ENCODE data around the gene MEGF11.

Gene MEGF11

DNA sequence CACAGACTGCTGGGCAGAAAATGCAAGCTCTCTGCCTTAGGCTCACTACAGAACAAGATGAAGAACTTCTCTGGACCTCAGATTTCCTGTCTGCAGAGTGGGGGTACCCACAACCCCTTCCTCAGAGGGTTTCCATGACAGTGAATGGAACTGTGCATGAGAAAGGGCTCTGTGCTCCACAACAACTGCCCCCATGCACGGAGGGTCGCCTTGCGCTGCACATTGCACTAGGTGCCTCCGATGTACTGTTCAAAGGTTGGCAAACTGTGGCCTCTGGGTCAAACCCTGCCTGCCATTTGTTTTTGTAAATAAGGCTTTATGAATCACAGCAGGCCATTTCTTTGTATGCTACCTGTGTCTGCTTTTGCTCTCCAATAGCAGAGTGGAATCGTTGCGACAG is 212.3 kb downstream of the MEGF11 start:
- Histone ChIP-seq H3K9me3 (ENCODE audit: control insufficient read depth in 1 of 2, low read length in 2 of 2) (peaks cover 0 to 2% of the 10 kb centered on the region in 2 donors), H3K36me3 (ENCODE audit: control insufficient read depth in 1 of 2, insufficient read depth in 2 of 2, low read length in 2 of 2) (no peaks in the 10 kb centered on the region), H3K4me3 (ENCODE audit: low read depth in 1 of 2, low read length in 2 of 2) (no peak overlapping the region), H3K27ac (ENCODE audit: low read length) (no peak overlapping the region), H3K4me1 (ENCODE audit: control insufficient read depth in 1 of 2, insufficient read depth in 2 of 2, low read length in 2 of 2) (no peaks in the 10 kb centered on the region), H3K27me3 (ENCODE audit: low read depth, low read length) (no peaks in the 10 kb centered on the region)

DNA sequence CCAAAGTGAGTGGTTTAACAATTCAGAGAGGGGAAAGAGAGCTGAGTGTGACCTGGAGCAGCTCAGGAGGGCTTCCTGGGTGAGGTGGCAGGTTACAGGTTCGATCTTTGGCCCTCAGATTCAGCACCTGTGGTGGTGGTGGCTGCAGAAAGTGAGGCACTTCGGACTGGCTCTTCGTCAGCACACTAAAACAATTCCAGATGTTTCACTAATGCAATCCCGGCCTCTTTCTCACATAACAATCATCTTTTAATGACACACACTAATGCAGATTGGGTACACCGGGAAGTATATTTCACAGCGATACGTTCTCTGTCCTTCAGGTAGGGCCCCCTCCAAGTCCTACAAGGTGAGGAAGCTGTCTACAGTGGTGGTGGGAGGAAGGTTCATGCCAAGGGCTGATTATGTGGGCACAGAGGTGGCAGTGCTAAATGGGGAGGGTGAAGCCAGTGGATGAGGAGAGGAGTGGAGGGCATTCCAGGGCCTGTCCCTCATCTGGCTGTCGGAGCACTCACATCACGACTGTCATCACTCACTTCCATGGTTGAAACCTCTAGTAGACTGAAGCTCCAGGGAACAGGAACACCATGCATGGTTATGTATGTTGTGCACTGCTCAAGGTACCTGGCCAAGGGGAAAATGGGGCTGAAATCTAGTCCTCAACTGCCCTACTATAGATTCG is 213.2 kb downstream of the MEGF11 start:
- Histone ChIP-seq H3K4me1 (ENCODE audit: control insufficient read depth in 1 of 2, insufficient read depth in 2 of 2, low read length in 2 of 2) (no peaks in the 10 kb centered on the region), H3K27ac (ENCODE audit: low read length) (no peak overlapping the region), H3K36me3 (ENCODE audit: control insufficient read depth in 1 of 2, insufficient read depth in 2 of 2, low read length in 2 of 2) (no peaks in the 10 kb centered on the region), H3K9me3 (ENCODE audit: control insufficient read depth in 1 of 2, low read length in 2 of 2) (peaks cover 0 to 2% of the 10 kb centered on the region in 2 donors), H3K27me3 (ENCODE audit: low read depth, low read length) (no peaks in the 10 kb centered on the region), H3K4me3 (ENCODE audit: low read depth in 1 of 2, low read length in 2 of 2) (no peak overlapping the region)

DNA sequence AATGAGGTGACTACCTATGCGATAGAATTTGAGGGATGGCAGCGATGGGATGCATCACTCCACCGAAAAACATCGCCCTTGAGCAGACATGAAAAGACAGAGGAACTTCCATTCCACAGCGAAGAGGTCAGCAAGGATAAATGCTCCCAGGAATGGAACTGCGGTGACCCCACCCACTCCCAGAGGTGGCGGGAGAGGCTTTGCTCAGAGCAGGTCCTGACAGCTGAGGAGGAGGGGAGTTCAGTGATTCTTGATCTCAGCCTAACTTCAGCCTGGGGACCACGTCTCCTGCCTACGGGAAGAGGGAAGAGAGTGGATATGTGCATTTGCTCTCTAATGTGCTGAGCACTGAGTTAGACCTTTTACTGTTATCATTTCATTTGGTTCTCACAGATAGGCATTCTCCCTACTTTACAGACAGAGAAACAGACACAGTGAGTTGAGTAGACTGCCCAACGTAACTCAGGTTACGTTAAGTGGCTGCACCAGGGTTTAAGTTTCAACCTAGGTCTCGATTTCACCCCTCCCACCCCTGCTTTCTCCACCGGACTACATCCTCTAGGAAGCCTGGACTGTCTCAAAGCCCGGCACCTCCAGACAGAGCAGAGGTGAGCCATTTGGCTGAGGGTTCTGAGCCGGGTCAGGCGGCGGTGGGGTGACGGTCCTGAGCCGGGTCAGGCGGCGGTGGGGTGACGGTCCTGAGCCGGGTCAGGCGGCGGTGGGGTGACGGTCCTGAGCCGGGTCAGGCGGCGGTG is 214.3 kb downstream of the MEGF11 start:
- Histone ChIP-seq H3K27ac (ENCODE audit: low read length) (no peak overlapping the region), H3K4me3 (ENCODE audit: low read depth in 1 of 2, low read length in 2 of 2) (no peak overlapping the region), H3K36me3 (ENCODE audit: control insufficient read depth in 1 of 2, insufficient read depth in 2 of 2, low read length in 2 of 2) (no peaks in the 10 kb centered on the region), H3K9me3 (ENCODE audit: control insufficient read depth in 1 of 2, low read length in 2 of 2) (no peaks in the 10 kb centered on the region), H3K27me3 (ENCODE audit: low read depth, low read length) (no peaks in the 10 kb centered on the region), H3K4me1 (ENCODE audit: control insufficient read depth in 1 of 2, insufficient read depth in 2 of 2, low read length in 2 of 2) (no peaks in the 10 kb centered on the region)

GRCh38 chr15:66038387-66039116 is 215.0 kb downstream of the MEGF11 start:
- Histone ChIP-seq H3K27ac (ENCODE audit: low read length) (no peak overlapping the region), H3K4me3 (ENCODE audit: low read depth in 1 of 2, low read length in 2 of 2) (no peak overlapping the region), H3K9me3 (ENCODE audit: control insufficient read depth in 1 of 2, low read length in 2 of 2) (no peaks in the 10 kb centered on the region), H3K36me3 (ENCODE audit: control insufficient read depth in 1 of 2, insufficient read depth in 2 of 2, low read length in 2 of 2) (no peaks in the 10 kb centered on the region), H3K27me3 (ENCODE audit: low read depth, low read length) (no peaks in the 10 kb centered on the region), H3K4me1 (ENCODE audit: control insufficient read depth in 1 of 2, insufficient read depth in 2 of 2, low read length in 2 of 2) (no peaks in the 10 kb centered on the region)

DNA sequence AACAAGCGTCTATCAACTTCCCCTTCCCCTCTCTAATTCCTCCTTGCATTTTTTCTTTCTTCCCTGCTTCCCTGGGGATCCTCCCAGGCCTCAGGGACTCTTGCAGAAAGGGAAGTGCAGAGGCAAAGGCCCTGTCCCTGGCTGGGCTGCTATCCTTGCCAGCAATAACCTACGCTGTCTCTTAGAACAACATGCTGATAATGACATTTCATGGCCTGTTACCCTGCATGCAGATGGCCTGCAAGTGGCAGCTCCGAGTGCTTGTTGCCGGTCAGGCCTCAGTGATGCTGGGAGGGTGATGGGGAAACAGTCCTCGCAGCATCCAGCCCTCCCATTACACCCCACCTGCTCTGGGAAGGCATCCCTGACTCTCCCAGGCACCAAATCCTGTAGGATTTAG is 216.7 kb downstream of the MEGF11 start:
- Histone ChIP-seq H3K4me1 (ENCODE audit: control insufficient read depth in 1 of 2, insufficient read depth in 2 of 2, low read length in 2 of 2) (no peaks in the 10 kb centered on the region), H3K27me3 (ENCODE audit: low read depth, low read length) (no peaks in the 10 kb centered on the region), H3K36me3 (ENCODE audit: control insufficient read depth in 1 of 2, insufficient read depth in 2 of 2, low read length in 2 of 2) (no peaks in the 10 kb centered on the region), H3K4me3 (ENCODE audit: low read depth in 1 of 2, low read length in 2 of 2) (no peak overlapping the region), H3K9me3 (ENCODE audit: control insufficient read depth in 1 of 2, low read length in 2 of 2) (no peaks in the 10 kb centered on the region), H3K27ac (ENCODE audit: low read length) (no peak overlapping the region)

DNA sequence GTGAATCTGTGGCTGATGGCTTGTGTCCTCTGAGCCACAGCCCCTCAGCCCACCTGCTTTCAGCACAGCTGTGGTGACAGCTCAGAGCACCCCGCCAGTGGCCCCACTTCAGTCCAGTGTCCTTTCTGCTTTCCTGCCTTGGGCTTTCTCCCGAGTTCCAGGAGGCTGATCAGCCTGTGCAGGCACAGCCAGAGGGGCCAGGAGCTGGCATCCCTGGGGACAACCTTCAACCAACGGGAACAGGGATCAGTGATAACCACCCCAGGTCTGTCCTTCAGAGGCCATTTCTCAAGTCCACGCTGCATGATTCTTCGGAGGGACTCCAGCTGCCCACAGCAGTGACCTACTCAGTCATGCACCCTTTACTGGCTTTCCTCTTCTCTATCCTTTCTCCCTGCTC is 217.6 kb downstream of the MEGF11 start:
- no peaks in the 10 kb centered on the region for H3K4me1 ChIP-seq (ENCODE audit: control insufficient read depth in 1 of 2, insufficient read depth in 2 of 2, low read length in 2 of 2)
- H3K27ac ChIP-seq (ENCODE audit: low read length) = no peak overlapping the region
- H3K36me3 ChIP-seq (ENCODE audit: control insufficient read depth in 1 of 2, insufficient read depth in 2 of 2, low read length in 2 of 2) = no peaks in the 10 kb centered on the region
- H3K9me3 ChIP-seq (ENCODE audit: control insufficient read depth in 1 of 2, low read length in 2 of 2) = no peaks in the 10 kb centered on the region
- no peak overlapping the region for H3K4me3 ChIP-seq (ENCODE audit: low read depth in 1 of 2, low read length in 2 of 2)
- H3K27me3 ChIP-seq (ENCODE audit: low read depth, low read length) = no peaks in the 10 kb centered on the region

GRCh38 chr15:66033143-66033542 is 220.4 kb downstream of the MEGF11 start:
- H3K4me3 ChIP-seq (ENCODE audit: low read depth in 1 of 2, low read length in 2 of 2) = no peak overlapping the region
- no peaks in the 10 kb centered on the region for H3K27me3 ChIP-seq (ENCODE audit: low read depth, low read length)
- H3K9me3 ChIP-seq (ENCODE audit: control insufficient read depth in 1 of 2, low read length in 2 of 2) = no peaks in the 10 kb centered on the region
- no peaks in the 10 kb centered on the region for H3K36me3 ChIP-seq (ENCODE audit: control insufficient read depth in 1 of 2, insufficient read depth in 2 of 2, low read length in 2 of 2)
- H3K4me1 ChIP-seq (ENCODE audit: control insufficient read depth in 1 of 2, insufficient read depth in 2 of 2, low read length in 2 of 2) = no peaks in the 10 kb centered on the region
- H3K27ac ChIP-seq (ENCODE audit: low read length) = no peak overlapping the region

DNA sequence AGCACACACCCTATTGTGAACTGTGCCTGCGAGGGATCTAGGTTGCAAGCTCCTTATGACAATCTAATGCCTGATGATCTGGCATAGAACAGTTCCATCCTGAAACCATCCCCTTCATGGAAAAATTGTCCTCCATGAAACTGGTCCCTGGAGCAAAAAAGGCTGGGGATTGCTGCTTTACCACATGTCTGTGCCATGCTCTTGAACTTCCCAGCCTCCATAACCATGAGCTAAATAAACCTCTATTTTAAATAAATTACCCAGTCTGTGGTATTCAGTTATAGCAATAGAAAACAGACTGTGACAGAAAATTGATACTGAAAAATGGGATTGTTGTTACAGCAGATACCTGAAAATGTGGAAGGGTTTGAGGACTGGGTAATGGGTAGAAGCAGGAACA is 221.5 kb downstream of the MEGF11 start:
- Histone ChIP-seq H3K27ac (ENCODE audit: low read length) (no peak overlapping the region), H3K4me3 (ENCODE audit: low read depth in 1 of 2, low read length in 2 of 2) (no peak overlapping the region), H3K36me3 (ENCODE audit: control insufficient read depth in 1 of 2, insufficient read depth in 2 of 2, low read length in 2 of 2) (no peaks in the 10 kb centered on the region), H3K4me1 (ENCODE audit: control insufficient read depth in 1 of 2, insufficient read depth in 2 of 2, low read length in 2 of 2) (no peaks in the 10 kb centered on the region), H3K27me3 (ENCODE audit: low read depth, low read length) (no peaks in the 10 kb centered on the region), H3K9me3 (ENCODE audit: control insufficient read depth in 1 of 2, low read length in 2 of 2) (no peaks in the 10 kb centered on the region)

GRCh38 chr15:66030650-66031049 is 222.9 kb downstream of the MEGF11 start:
- Histone ChIP-seq H3K4me1 (ENCODE audit: control insufficient read depth in 1 of 2, insufficient read depth in 2 of 2, low read length in 2 of 2) (no peaks in the 10 kb centered on the region), H3K27me3 (ENCODE audit: low read depth, low read length) (no peaks in the 10 kb centered on the region), H3K9me3 (ENCODE audit: control insufficient read depth in 1 of 2, low read length in 2 of 2) (no peaks in the 10 kb centered on the region), H3K4me3 (ENCODE audit: low read depth in 1 of 2, low read length in 2 of 2) (no peak overlapping the region), H3K36me3 (ENCODE audit: control insufficient read depth in 1 of 2, insufficient read depth in 2 of 2, low read length in 2 of 2) (no peaks in the 10 kb centered on the region), H3K27ac (ENCODE audit: low read length) (no peak overlapping the region)

DNA sequence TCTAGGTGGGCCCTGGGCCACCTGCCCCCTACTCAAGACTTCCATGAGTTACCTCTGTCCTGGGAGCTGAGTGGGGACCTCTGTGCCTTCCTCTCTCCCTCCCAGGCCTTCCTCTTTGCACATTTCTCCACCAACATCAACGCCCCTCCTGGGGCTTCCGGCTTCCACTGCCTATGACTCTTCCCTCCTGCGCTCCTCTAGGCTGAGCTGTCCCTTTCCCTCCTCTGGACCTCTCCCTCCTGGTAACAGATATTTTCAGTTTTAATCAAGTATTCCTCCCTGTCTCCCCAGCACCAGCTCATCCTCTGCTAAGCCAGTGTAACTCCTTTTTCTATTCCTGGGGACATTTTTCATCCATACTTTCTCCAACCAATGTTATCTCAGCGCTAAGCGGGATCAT is 223.9 kb downstream of the MEGF11 start:
- no peak overlapping the region for H3K27ac ChIP-seq (ENCODE audit: low read length)
- peaks cover 0 to 6% of the 10 kb centered on the region in 2 donors for H3K4me1 ChIP-seq (ENCODE audit: control insufficient read depth in 1 of 2, insufficient read depth in 2 of 2, low read length in 2 of 2)
- no peaks in the 10 kb centered on the region for H3K27me3 ChIP-seq (ENCODE audit: low read depth, low read length)
- no peaks in the 10 kb centered on the region for H3K36me3 ChIP-seq (ENCODE audit: control insufficient read depth in 1 of 2, insufficient read depth in 2 of 2, low read length in 2 of 2)
- H3K4me3 ChIP-seq (ENCODE audit: low read depth in 1 of 2, low read length in 2 of 2) = no peak overlapping the region
- H3K9me3 ChIP-seq (ENCODE audit: control insufficient read depth in 1 of 2, low read length in 2 of 2) = no peaks in the 10 kb centered on the region

DNA sequence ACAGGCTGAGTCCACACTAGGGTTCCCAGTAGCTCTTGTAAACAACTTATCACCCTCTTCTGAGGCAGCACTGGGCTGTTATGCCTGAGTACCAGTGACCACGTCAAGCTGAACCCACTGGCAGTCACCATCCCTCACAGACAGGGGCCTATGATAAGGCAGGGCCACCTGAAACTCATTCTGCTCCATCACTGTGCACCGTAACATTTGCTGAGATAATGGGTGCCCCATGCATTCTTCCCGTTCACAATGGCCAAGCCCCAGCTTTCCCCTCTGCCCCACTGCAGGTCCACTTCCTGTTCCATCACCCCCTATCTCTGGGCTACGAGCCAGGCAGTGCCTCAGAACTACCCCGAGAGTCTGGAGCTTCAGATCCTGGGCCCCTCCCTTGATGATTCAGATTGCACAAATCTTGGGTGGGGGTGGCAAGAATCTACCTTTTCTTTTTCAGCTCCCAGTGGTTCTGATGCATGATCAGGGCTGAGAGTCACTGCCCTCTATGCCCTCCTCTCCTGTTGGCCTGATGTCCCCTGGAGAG is 226.2 kb downstream of the MEGF11 start:
- Histone ChIP-seq H3K4me1 (ENCODE audit: control insufficient read depth in 1 of 2, insufficient read depth in 2 of 2, low read length in 2 of 2) (peaks cover 0 to 16% of the 10 kb centered on the region in 2 donors), H3K27ac (ENCODE audit: low read length) (no peak overlapping the region), H3K27me3 (ENCODE audit: low read depth, low read length) (no peaks in the 10 kb centered on the region), H3K4me3 (ENCODE audit: low read depth in 1 of 2, low read length in 2 of 2) (no peak overlapping the region), H3K9me3 (ENCODE audit: control insufficient read depth in 1 of 2, low read length in 2 of 2) (no peaks in the 10 kb centered on the region), H3K36me3 (ENCODE audit: control insufficient read depth in 1 of 2, insufficient read depth in 2 of 2, low read length in 2 of 2) (no peaks in the 10 kb centered on the region)
